Stimulated activated naive B cell treated with anti-CD40 and anti-IgM and Interleukin-4, amounts not matched to agents 10 μg/mL and 1 μg/mL and 100 μg/mL, for 72 hours (primary cell): ENCODE results near the gene ATPAF1.

ENCODE experiments used
- ATAC-seq, 2 donors: fragments of 150-1000 bp; cut with Tn5 transposase; replicated peaks; 2 replicates each; pipeline ENCODE4 v1.10.0; 2021; ENCODE audit warnings: moderate library complexity in 1 of 2
- DNase-seq: peaks from one replicate; pipeline ENCODE4 v3.0.0; 2021
- H3K27ac Mint-ChIP-seq: one replicate; pipeline ENCODE4 v1.8.0; 2022; ENCODE audit warnings: mild to moderate bottlenecking, mixed read lengths
- H3K27me3 Mint-ChIP-seq, 2 donors: one replicate each; pipeline ENCODE4 v1.8.0; 2022; ENCODE audit warnings: mixed read lengths in 2 of 2
- H3K36me3 Mint-ChIP-seq, 2 donors: one replicate each; pipeline ENCODE4 v1.8.0; 2022; ENCODE audit warnings: mixed read lengths in 2 of 2, mild to moderate bottlenecking in 1 of 2
- H3K4me1 Mint-ChIP-seq, 2 donors: one replicate each; pipeline ENCODE4 v1.8.0; 2022; ENCODE audit warnings: mixed read lengths in 2 of 2, mild to moderate bottlenecking in 1 of 2
- H3K4me3 Mint-ChIP-seq, 2 donors: one replicate each; pipeline ENCODE4 v1.8.0; 2022; ENCODE audit warnings: mild to moderate bottlenecking in 2 of 2, mixed read lengths in 2 of 2, moderate library complexity in 1 of 2
- H3K9me3 Mint-ChIP-seq, 2 donors: one replicate each; pipeline ENCODE4 v1.8.0; 2022; ENCODE audit warnings: mixed read lengths in 2 of 2, mild to moderate bottlenecking in 1 of 2

The ATPAF1 gene

GRCh38 chr1:46650491-46650890, 17.7 kb downstream of the ATPAF1 start:
- H3K4me1 Mint-ChIP-seq, result peaks cover 0 to 2% of the 10 kb centered on the region in 2 donors
- H3K27ac Mint-ChIP-seq, result no peak overlapping the region
- H3K36me3 Mint-ChIP-seq, result peaks cover 46 to 70% of the 10 kb centered on the region in 2 donors
- H3K4me3 Mint-ChIP-seq, result no peak overlapping the region
- DNase-seq (no peak), ATAC-seq (no peak)
- H3K27me3 Mint-ChIP-seq, result no peaks in the 10 kb centered on the region
- H3K9me3 Mint-ChIP-seq, result peaks cover 4 to 7% of the 10 kb centered on the region in 2 donors

- Mint-ChIP-seq H3K36me3 (peaks cover 41 to 63% of the 10 kb centered on the region in 2 donors), H3K27me3 (no peaks in the 10 kb centered on the region), H3K27ac (no peak overlapping the region), H3K4me1 (peaks cover 0 to 2% of the 10 kb centered on the region in 2 donors), H3K4me3 (no peak overlapping the region), H3K9me3 (peaks cover 4 to 6% of the 10 kb centered on the region in 2 donors)
- ATAC-seq (no peak), DNase-seq (no peak)
These were observed 18.4 kb downstream of the ATPAF1 start for GRCh38 chr1:46649764-46650163.

DNA sequence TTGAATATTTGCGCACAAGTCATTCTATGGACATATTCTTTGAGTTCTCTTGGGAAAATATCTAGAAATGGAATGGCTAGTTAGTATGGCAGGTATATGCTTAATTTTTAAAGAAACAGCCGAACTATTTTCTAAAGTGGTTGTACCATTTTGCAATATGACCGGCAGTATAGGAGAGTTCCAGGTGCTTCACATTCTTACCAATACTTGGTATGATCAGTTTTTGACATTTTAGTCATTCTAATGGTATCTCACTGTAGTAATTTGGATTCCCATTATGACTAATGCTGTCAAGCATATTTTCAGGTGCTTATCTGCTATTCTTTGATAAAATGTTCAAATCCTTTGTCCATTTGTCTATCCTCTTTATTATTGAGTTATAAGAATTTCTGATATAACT, 20.6 kb downstream of the ATPAF1 start:
- Mint-ChIP-seq H3K4me1 (no peaks in the 10 kb centered on the region), H3K4me3 (no peak overlapping the region), H3K27me3 (no peaks in the 10 kb centered on the region), H3K27ac (no peak overlapping the region), H3K9me3 (peaks cover 4% of the 10 kb centered on the region in 2 donors), H3K36me3 (peaks cover 40 to 49% of the 10 kb centered on the region in 2 donors)
- DNase-seq, result no peak
- no peak for ATAC-seq

- Mint-ChIP-seq H3K9me3 (peaks cover 4% of the 10 kb centered on the region in 2 donors), H3K4me1 (no peaks in the 10 kb centered on the region), H3K27ac (no peak overlapping the region), H3K36me3 (peaks cover 40 to 47% of the 10 kb centered on the region in 2 donors), H3K4me3 (no peak overlapping the region), H3K27me3 (no peaks in the 10 kb centered on the region)
- DNase-seq (no peak), ATAC-seq (no peak)
These were observed 21.3 kb downstream of the ATPAF1 start for GRCh38 chr1:46646844-46647243.

GRCh38 chr1:46646331-46646730, 21.8 kb downstream of the ATPAF1 start:
- DNase-seq (no peak), ATAC-seq (no peak)
- Mint-ChIP-seq H3K36me3 (peaks cover 45 to 51% of the 10 kb centered on the region in 2 donors), H3K4me3 (no peak overlapping the region), H3K4me1 (no peaks in the 10 kb centered on the region), H3K9me3 (peaks cover 4% of the 10 kb centered on the region in 2 donors), H3K27me3 (no peaks in the 10 kb centered on the region), H3K27ac (no peak overlapping the region)

- Mint-ChIP-seq H3K36me3 (peaks cover 46 to 54% of the 10 kb centered on the region in 2 donors), H3K4me1 (peaks cover 0 to under 1% of the 10 kb centered on the region in 2 donors), H3K4me3 (no peak overlapping the region), H3K27ac (no peak overlapping the region), H3K9me3 (peaks cover 4% of the 10 kb centered on the region in 2 donors), H3K27me3 (no peaks in the 10 kb centered on the region)
- DNase-seq (no peak), ATAC-seq (no peak)
These were observed 22.3 kb downstream of the ATPAF1 start for GRCh38 chr1:46645815-46646214.

DNA sequence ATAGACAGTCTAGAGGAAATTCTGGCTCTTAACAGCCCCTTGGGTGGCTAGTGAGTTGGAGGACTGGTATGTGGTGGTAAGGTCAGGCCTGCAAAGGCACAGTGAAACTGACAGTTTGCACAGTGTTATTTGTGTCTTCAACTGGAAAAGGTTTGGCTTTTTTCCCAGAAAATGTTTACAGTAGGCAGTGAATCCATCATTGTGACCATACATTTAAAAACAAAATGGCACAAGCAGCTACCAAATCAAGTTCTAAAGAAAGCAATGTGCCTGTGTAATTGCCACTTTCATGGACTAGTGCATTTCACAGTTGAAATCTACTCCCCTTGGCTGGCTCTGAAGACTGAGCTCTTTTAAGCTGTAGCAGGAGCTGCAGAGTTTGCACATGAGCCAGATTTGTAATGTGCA, 24.8 kb downstream of the ATPAF1 start:
- Mint-ChIP-seq H3K9me3 (no peaks in the 10 kb centered on the region), H3K36me3 (peaks cover 31 to 47% of the 10 kb centered on the region in 2 donors), H3K27me3 (no peaks in the 10 kb centered on the region), H3K27ac (no peak overlapping the region), H3K4me1 (peaks cover 0 to 2% of the 10 kb centered on the region in 2 donors), H3K4me3 (no peak overlapping the region)
- ATAC-seq, result no peak
- DNase-seq, result no peak

DNA sequence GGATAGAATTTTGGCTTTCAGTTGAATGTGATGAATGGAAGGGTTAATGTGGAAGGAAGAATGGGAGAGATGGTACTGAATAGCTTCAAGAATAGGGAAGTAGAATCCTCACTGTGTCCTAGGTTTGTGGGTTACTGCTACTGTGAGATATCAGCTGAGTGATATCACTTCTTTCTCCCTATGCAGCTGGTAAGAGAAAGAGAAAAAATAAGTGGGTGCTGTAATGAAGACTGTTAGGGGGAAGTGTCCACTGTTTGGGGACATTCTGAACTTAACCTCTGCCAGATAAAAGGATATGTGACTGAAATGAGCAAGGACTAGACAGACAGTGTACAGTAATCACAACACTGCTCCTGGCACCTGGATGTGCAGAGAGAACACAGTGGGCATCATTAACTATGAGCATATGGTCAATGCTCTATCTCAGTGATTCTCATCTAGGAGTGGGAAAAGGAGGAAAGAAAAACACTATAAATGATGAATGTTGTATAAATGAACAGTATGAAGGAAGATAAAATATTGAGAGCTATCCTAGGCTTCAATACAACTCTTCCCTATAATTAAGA, 26.0 kb downstream of the ATPAF1 start:
- DNase-seq (no peak), ATAC-seq (no peak)
- Mint-ChIP-seq H3K9me3 (no peaks in the 10 kb centered on the region), H3K27me3 (no peaks in the 10 kb centered on the region), H3K36me3 (peaks cover 28 to 40% of the 10 kb centered on the region in 2 donors), H3K27ac (no peak overlapping the region), H3K4me1 (peaks cover 0 to 2% of the 10 kb centered on the region in 2 donors), H3K4me3 (no peak overlapping the region)

- Mint-ChIP-seq H3K9me3 (no peaks in the 10 kb centered on the region), H3K4me1 (peaks cover 0 to 2% of the 10 kb centered on the region in 2 donors), H3K4me3 (no peak overlapping the region), H3K27me3 (no peaks in the 10 kb centered on the region), H3K36me3 (peaks cover 28 to 53% of the 10 kb centered on the region in 2 donors), H3K27ac (no peak overlapping the region)
- DNase-seq, result no peak
- ATAC-seq, result no peak
These were observed 28.6 kb downstream of the ATPAF1 start for GRCh38 chr1:46639547-46639946.

GRCh38 chr1:46638921-46639320, 29.2 kb downstream of the ATPAF1 start:
- Mint-ChIP-seq H3K4me1 (peaks cover 0 to 2% of the 10 kb centered on the region in 2 donors), H3K27me3 (no peaks in the 10 kb centered on the region), H3K27ac (no peak overlapping the region), H3K36me3 (peaks cover 33 to 60% of the 10 kb centered on the region in 2 donors), H3K4me3 (no peak overlapping the region), H3K9me3 (no peaks in the 10 kb centered on the region)
- DNase-seq (no peak), ATAC-seq (no peak)

DNA sequence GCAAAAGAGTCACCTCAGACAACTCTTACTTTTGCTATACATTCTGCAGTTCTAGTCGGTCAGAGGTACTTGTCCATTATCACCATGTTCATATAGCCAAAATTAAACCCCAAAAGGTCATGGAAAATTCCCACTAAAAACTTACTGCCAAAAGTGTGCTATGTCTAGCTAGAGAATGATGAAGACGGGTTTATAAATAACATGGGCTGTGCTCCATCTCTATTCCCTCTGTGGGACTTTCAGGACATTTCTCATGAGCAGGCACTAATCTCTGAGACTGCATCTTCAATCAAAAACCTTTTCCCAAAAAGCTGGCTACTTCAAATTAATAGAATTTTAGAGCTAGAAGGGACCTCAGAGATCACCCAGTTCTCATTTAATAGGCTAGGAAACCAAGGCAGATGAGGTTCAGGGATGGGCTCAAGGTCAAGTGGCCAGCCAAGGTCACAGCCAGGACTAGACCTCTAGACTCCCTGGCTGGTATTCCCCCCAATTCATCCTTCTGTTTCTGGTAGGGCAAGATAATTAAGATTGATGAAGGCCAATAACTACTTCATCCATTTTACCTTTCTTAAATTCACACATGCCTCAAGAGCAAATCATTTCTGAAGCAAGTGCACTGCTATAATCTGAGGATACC, 30.6 kb downstream of the ATPAF1 start:
- Mint-ChIP-seq H3K4me3 (no peak overlapping the region), H3K27ac (no peak overlapping the region), H3K9me3 (no peaks in the 10 kb centered on the region), H3K4me1 (peaks cover 0 to 2% of the 10 kb centered on the region in 2 donors), H3K36me3 (peaks cover 34 to 64% of the 10 kb centered on the region in 2 donors), H3K27me3 (no peaks in the 10 kb centered on the region)
- no peak for DNase-seq
- ATAC-seq, result no peak

- Mint-ChIP-seq H3K27me3 (no peaks in the 10 kb centered on the region), H3K4me3 (no peak overlapping the region), H3K4me1 (peaks cover 0 to 2% of the 10 kb centered on the region in 2 donors), H3K27ac (no peak overlapping the region), H3K36me3 (peaks cover 25 to 52% of the 10 kb centered on the region in 2 donors), H3K9me3 (no peaks in the 10 kb centered on the region)
- ATAC-seq (no peak), DNase-seq (no peak)
These were observed 33.0 kb downstream of the ATPAF1 start for GRCh38 chr1:46635205-46635604.

DNA sequence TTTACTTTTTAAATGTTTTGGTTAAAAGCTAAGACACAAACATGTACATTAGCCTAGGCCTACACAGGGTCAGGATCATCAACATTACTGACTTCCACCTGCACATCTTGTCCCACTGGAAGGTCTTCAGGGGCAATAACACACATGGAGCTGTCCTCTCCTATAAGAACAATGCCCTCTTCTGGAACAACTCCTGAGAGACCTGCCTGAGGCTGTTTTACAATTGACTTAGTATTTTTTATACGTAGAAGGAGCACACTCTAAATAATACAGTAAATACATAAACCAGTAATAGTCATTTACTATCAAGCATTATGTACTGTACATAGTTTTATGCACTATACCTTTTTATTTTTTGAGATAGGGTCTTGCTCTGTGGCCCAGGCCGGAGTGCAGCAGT, 37.4 kb downstream of the ATPAF1 start:
- H3K4me3 Mint-ChIP-seq, result no peak overlapping the region
- peaks cover 10 to 12% of the 10 kb centered on the region in 2 donors for H3K4me1 Mint-ChIP-seq
- DNase-seq (no peak), ATAC-seq (no peak)
- no peaks in the 10 kb centered on the region for H3K9me3 Mint-ChIP-seq
- H3K36me3 Mint-ChIP-seq, result peaks cover 26 to 40% of the 10 kb centered on the region in 2 donors
- H3K27me3 Mint-ChIP-seq, result no peaks in the 10 kb centered on the region
- no peak overlapping the region for H3K27ac Mint-ChIP-seq

GRCh38 chr1:46623743-46624644, 44.2 kb downstream of the ATPAF1 start:
- Mint-ChIP-seq H3K27me3 (no peaks in the 10 kb centered on the region), H3K9me3 (no peaks in the 10 kb centered on the region), H3K36me3 (peaks cover 9 to 13% of the 10 kb centered on the region in 2 donors), H3K4me1 (peaks cover 39 to 50% of the 10 kb centered on the region in 2 donors), H3K27ac (no peak overlapping the region), H3K4me3 (no peak overlapping the region)
- DNase-seq (no peak), ATAC-seq (no peak)
